IMR-90 (cell line): Measurements from ENCODE around the gene PLXNA3.

ENCODE experiments used
- CTCF ChIP-seq: conservative IDR thresholded peaks from 2 replicates; pipeline ENCODE4 v1.5.1; 2012; ENCODE audit warnings: mild to moderate bottlenecking, low read depth, low read length, improper control_type of control experiment
- FOS ChIP-seq: fragments of 150-350 bp; IDR thresholded peaks from 2 replicates; pipeline ENCODE4 v1.6.1; 2016; ENCODE audit warnings: low read depth, low read length
- MAFK ChIP-seq: IDR thresholded peaks from 2 replicates; pipeline ENCODE4 v1.6.1; 2012; ENCODE audit warnings: low read depth, low read length, improper control_type of control experiment
- MXI1 ChIP-seq: IDR thresholded peaks from 2 replicates; pipeline ENCODE4 v1.6.1; 2012; ENCODE audit warnings: low read depth, mild to moderate bottlenecking, low read length, moderate library complexity, borderline replicate concordance
- NFE2L2 ChIP-seq: fragments of 150-350 bp; IDR thresholded peaks from 2 replicates; pipeline ENCODE4 v1.6.1; 2016; ENCODE audit warnings: low read depth, mild to moderate bottlenecking, low read length
- POLR2A ChIP-seq: IDR thresholded peaks from 2 replicates; pipeline ENCODE4 v1.6.1; 2012; ENCODE audit warnings: mild to moderate bottlenecking, low read depth, low read length
- RAD21 ChIP-seq: IDR thresholded peaks from 2 replicates; pipeline ENCODE4 v1.6.1; 2012; ENCODE audit warnings: low read length, improper control_type of control experiment
- RFX5 ChIP-seq: IDR thresholded peaks from 2 replicates; pipeline ENCODE4 v1.8.0; 2012; ENCODE audit warnings: low read depth, mild to moderate bottlenecking, low read length, moderate library complexity
- SMC3 ChIP-seq: fragments of 150-350 bp; IDR thresholded peaks from 2 replicates; pipeline ENCODE4 v1.6.1; 2016; ENCODE audit warnings: low read depth, mild to moderate bottlenecking, antibody characterized with exemption, low read length, moderate library complexity

GRCh38 chrX:154436983-154437752 lies 20.9 kb upstream of the PLXNA3 start, which contains the start of gene GDI1:
- TF ChIP-seq CTCF, result no peak
- TF ChIP-seq RFX5, result no peak
- TF ChIP-seq FOS, result no peak
- no peak for TF ChIP-seq POLR2A
- TF ChIP-seq MAFK, result no peak
- no peak for TF ChIP-seq SMC3
- TF ChIP-seq NFE2L2, result no peak
- TF ChIP-seq MXI1, result no peak
- no peak for TF ChIP-seq RAD21
